ENCODE results near the gene C11orf65.

DNA sequence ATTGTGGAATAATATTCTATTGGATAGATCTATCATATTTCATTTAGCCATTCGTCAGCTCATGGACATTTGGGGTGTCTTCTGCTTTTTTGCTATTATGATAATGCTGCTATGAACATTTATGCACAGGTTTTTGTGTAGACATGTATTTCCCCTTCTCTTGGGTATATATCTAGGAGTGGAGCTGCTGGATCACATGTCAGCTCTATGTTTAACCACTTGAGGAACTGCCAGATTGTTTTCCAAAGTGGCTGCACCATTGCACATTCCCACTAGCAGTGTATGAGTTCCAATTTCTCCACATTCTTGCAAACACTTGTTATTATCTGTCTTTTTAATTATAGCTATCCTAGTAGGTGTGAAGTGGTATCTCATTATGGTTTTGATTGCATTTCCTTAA is 75.0 kb downstream of the C11orf65 start:
- no peak for TF ChIP-seq EZH2 (IDR thresholded peaks at IDR 0.05; ENCODE audit: low read length, unreplicated experiment)
- TF ChIP-seq, protein P1, sequence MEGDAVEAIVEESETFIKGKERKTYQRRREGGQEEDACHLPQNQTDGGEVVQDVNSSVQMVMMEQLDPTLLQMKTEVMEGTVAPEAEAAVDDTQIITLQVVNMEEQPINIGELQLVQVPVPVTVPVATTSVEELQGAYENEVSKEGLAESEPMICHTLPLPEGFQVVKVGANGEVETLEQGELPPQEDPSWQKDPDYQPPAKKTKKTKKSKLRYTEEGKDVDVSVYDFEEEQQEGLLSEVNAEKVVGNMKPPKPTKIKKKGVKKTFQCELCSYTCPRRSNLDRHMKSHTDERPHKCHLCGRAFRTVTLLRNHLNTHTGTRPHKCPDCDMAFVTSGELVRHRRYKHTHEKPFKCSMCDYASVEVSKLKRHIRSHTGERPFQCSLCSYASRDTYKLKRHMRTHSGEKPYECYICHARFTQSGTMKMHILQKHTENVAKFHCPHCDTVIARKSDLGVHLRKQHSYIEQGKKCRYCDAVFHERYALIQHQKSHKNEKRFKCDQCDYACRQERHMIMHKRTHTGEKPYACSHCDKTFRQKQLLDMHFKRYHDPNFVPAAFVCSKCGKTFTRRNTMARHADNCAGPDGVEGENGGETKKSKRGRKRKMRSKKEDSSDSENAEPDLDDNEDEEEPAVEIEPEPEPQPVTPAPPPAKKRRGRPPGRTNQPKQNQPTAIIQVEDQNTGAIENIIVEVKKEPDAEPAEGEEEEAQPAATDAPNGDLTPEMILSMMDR (conservative IDR thresholded peaks at IDR 0.05; ENCODE audit: low read depth, low read length), result no peak

Measured in PC-3 (cell line).